Measurements from ENCODE around the gene ZNF445.

DNA sequence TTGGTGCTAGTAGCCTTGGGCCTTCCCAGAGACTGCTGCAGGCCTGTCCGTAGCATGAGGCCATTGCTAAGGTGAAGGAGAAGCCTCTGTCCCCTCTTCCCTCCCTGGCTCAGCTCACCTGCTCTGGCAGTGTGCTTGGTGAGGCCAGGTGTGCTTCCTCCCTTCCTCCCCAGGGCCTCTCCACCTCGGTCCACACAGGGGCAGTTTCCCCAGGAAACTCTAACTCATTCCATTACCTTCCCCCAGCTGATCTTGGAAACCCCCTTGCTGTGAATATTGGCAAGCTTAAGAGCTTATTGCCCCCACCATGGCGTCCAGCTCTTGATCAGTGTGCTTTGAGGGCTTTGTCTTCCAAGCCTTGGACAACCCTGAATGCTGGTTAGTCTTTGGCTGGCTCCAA, 52.7 kb downstream of the ZNF445 start:
- TF ChIP-seq EZH2 (IDR thresholded peaks at IDR 0.05) (no peak), POLR2AphosphoS5 (IDR thresholded peaks at IDR 0.05; ENCODE audit: borderline replicate concordance, low read depth, low read length) (no peak)
